Mesendoderm (in vitro differentiated cells): Measurements from ENCODE around the gene CSNK1D.

Source experiments
- DNase-seq: peaks from one replicate; pipeline ENCODE4 v3.0.0; 2013
- H2AK5ac ChIP-seq: 2 replicates; pipeline ENCODE4 v1.6.1; 2013; ENCODE audit warnings: low read length, inconsistent platforms
- H2BK120ac ChIP-seq: 2 replicates; pipeline ENCODE4 v1.6.1; 2013; ENCODE audit warnings: low read depth, mild to moderate bottlenecking, low read length, moderate library complexity, mixed read lengths
- H2BK15ac ChIP-seq: replicated peaks from 2 replicates; pipeline ENCODE4 v1.6.1; 2013; ENCODE audit warnings: low read depth, mild to moderate bottlenecking, moderate library complexity
- H2BK5ac ChIP-seq: 2 replicates; pipeline ENCODE4 v1.6.1; 2013; ENCODE audit warnings: low read length, inconsistent platforms
- H3K18ac ChIP-seq: 2 replicates; pipeline ENCODE4 v1.6.1; 2013; ENCODE audit warnings: mild to moderate bottlenecking, low read length, mixed read lengths
- H3K23ac ChIP-seq: one replicate; pipeline ENCODE4 v1.6.1; 2013; ENCODE audit warnings: low read length
- H3K27ac ChIP-seq: 2 replicates; pipeline ENCODE4 v1.5.1; 2013; ENCODE audit warnings: low read depth, mild to moderate bottlenecking, inconsistent platforms, low read length, moderate library complexity
- H3K27me3 ChIP-seq: 2 replicates; pipeline ENCODE4 v1.6.1; 2013; ENCODE audit warnings: low read length, control low read depth, mild to moderate bottlenecking, inconsistent platforms; ENCODE audit not compliant: insufficient read depth, poor library complexity
- H3K36me3 ChIP-seq: 2 replicates; pipeline ENCODE4 v1.6.1; 2013; ENCODE audit warnings: low read length, inconsistent platforms; ENCODE audit not compliant: control insufficient read depth, insufficient read depth
- H3K4ac ChIP-seq: one replicate; pipeline ENCODE4 v1.6.1; 2013; ENCODE audit warnings: low read depth, mild to moderate bottlenecking, low read length, moderate library complexity
- H3K4me1 ChIP-seq: 2 replicates; pipeline ENCODE4 v1.6.1; 2013; ENCODE audit warnings: low read depth, low read length, inconsistent platforms; ENCODE audit not compliant: control insufficient read depth
- H3K4me2 ChIP-seq: 2 replicates; pipeline ENCODE4 v1.6.1; 2013; ENCODE audit warnings: low read length
- H3K4me3 ChIP-seq: 2 replicates; pipeline ENCODE4 v1.5.1; 2013; ENCODE audit warnings: mild to moderate bottlenecking, low read length
- H3K56ac ChIP-seq: one replicate; pipeline ENCODE4 v1.6.1; 2013; ENCODE audit warnings: low read length
- H3K79me1 ChIP-seq: 2 replicates; pipeline ENCODE4 v1.6.1; 2013; ENCODE audit warnings: low read length, inconsistent platforms
- H3K79me2 ChIP-seq: 2 replicates; pipeline ENCODE4 v1.6.1; 2013; ENCODE audit warnings: mild to moderate bottlenecking, low read length; ENCODE audit not compliant: control insufficient read depth, insufficient read depth
- H3K9ac ChIP-seq: 2 replicates; pipeline ENCODE4 v1.6.1; 2013; ENCODE audit warnings: low read length, inconsistent platforms
- H4K5ac ChIP-seq: one replicate; pipeline ENCODE4 v1.6.1; 2013; ENCODE audit warnings: low read length
- H4K8ac ChIP-seq: one replicate; pipeline ENCODE4 v1.6.1; 2013; ENCODE audit warnings: low read depth, mild to moderate bottlenecking, control low read depth, low read length, moderate library complexity
- WGBS: extraction: QIAGEN DNeasy Blood & Tissue Kit; methylation state at CpG from one replicate; pipeline ENCODE4 v1.1.7; 2013; ENCODE audit warnings: low lambda C conversion rate, missing lambda C conversion rate; ENCODE audit not compliant: insufficient coverage; ENCODE audit errors: extremely low coverage; 5-methylcytosine and 5-hydroxymethylcytosine counted together

CSNK1D gene

GRCh38 chr17:82278308-82278707 lies 4.8 kb upstream of the CSNK1D start:
- no peaks in the 10 kb centered on the region for H3K36me3 ChIP-seq
- DNase-seq, result no peak
- no peak overlapping the region for H4K5ac ChIP-seq
- no peaks in the 10 kb centered on the region for H3K27me3 ChIP-seq
- H3K4me1 ChIP-seq, result peaks cover 3% of the 10 kb centered on the region
- no peak overlapping the region for H2BK120ac ChIP-seq
- no peak overlapping the region for H3K27ac ChIP-seq
- no peak overlapping the region for H3K56ac ChIP-seq
- H3K79me2 ChIP-seq, result no peaks in the 10 kb centered on the region
- no peak overlapping the region for H3K4me2 ChIP-seq
- H2BK15ac ChIP-seq, result no peak overlapping the region
- no peak overlapping the region for H3K4me3 ChIP-seq
- H4K8ac ChIP-seq, result no peak overlapping the region
- no peak overlapping the region for H2AK5ac ChIP-seq
- H3K23ac ChIP-seq, result no peak overlapping the region
- H3K9ac ChIP-seq, result no peak overlapping the region
- no peak overlapping the region for H3K18ac ChIP-seq
- no peak overlapping the region for H3K4ac ChIP-seq
- no peaks in the 10 kb centered on the region for H3K79me1 ChIP-seq
- no peak overlapping the region for H2BK5ac ChIP-seq
- no CpG with 5 or more reads among the region's 9 CpGs for WGBS

GRCh38 chr17:82277851-82278250 lies 4.4 kb upstream of the CSNK1D start:
- no peak overlapping the region for H3K4me3 ChIP-seq
- H2AK5ac ChIP-seq, result no peak overlapping the region
- H3K79me2 ChIP-seq, result no peaks in the 10 kb centered on the region
- H3K4me2 ChIP-seq, result no peak overlapping the region
- no peaks in the 10 kb centered on the region for H3K36me3 ChIP-seq
- H3K18ac ChIP-seq, result no peak overlapping the region
- no peak for DNase-seq
- H2BK5ac ChIP-seq, result no peak overlapping the region
- no peak overlapping the region for H4K8ac ChIP-seq
- no peaks in the 10 kb centered on the region for H3K27me3 ChIP-seq
- no peak overlapping the region for H3K27ac ChIP-seq
- H2BK15ac ChIP-seq, result no peak overlapping the region
- H3K56ac ChIP-seq, result no peak overlapping the region
- H2BK120ac ChIP-seq, result no peak overlapping the region
- no peak overlapping the region for H4K5ac ChIP-seq
- no peak overlapping the region for H3K9ac ChIP-seq
- H3K23ac ChIP-seq, result no peak overlapping the region
- H3K4ac ChIP-seq, result no peak overlapping the region
- no CpG with 5 or more reads among the region's 12 CpGs for WGBS
- H3K79me1 ChIP-seq, result no peaks in the 10 kb centered on the region
- peaks cover 3% of the 10 kb centered on the region for H3K4me1 ChIP-seq

GRCh38 chr17:82276938-82277337 lies 3.4 kb upstream of the CSNK1D start:
- Histone ChIP-seq H3K4me1 (peaks cover 3% of the 10 kb centered on the region), H2BK15ac (no peak overlapping the region), H3K36me3 (no peaks in the 10 kb centered on the region), H3K27me3 (no peaks in the 10 kb centered on the region), H3K23ac (no peak overlapping the region), H4K8ac (no peak overlapping the region), H3K27ac (no peak overlapping the region), H2AK5ac (no peak overlapping the region), H3K4me3 (no peak overlapping the region), H3K9ac (no peak overlapping the region), H3K4me2 (no peak overlapping the region), H3K79me2 (peaks cover 7% of the 10 kb centered on the region), H2BK5ac (no peak overlapping the region), H3K18ac (no peak overlapping the region), H2BK120ac (no peak overlapping the region), H3K4ac (no peak overlapping the region), H4K5ac (no peak overlapping the region), H3K79me1 (peaks cover 2% of the 10 kb centered on the region), H3K56ac (no peak overlapping the region)
- no peak for DNase-seq
- WGBS, result no CpG with 5 or more reads among the region's 5 CpGs

GRCh38 chr17:82275326-82275725 lies 1.8 kb upstream of the CSNK1D start:
- H2BK120ac ChIP-seq, result no peak overlapping the region
- WGBS, result no CpG with 5 or more reads among the region's 14 CpGs
- H4K8ac ChIP-seq, result no peak overlapping the region
- H3K4ac ChIP-seq, result no peak overlapping the region
- no peak overlapping the region for H3K18ac ChIP-seq
- no peak overlapping the region for H3K9ac ChIP-seq
- H3K4me2 ChIP-seq, result no peak overlapping the region
- peaks cover 6% of the 10 kb centered on the region for H3K79me1 ChIP-seq
- H3K36me3 ChIP-seq, result peaks cover 10% of the 10 kb centered on the region
- H3K4me1 ChIP-seq, result peaks cover 8% of the 10 kb centered on the region
- H2BK5ac ChIP-seq, result no peak overlapping the region
- no peak overlapping the region for H2AK5ac ChIP-seq
- H3K27me3 ChIP-seq, result no peaks in the 10 kb centered on the region
- no peak overlapping the region for H4K5ac ChIP-seq
- H3K79me2 ChIP-seq, result peaks cover 23% of the 10 kb centered on the region
- H3K27ac ChIP-seq, result no peak overlapping the region
- no peak overlapping the region for H3K23ac ChIP-seq
- no peak for DNase-seq
- H2BK15ac ChIP-seq, result no peak overlapping the region
- H3K4me3 ChIP-seq, result no peak overlapping the region
- H3K56ac ChIP-seq, result no peak overlapping the region

- peaks cover 33% of the 10 kb centered on the region for H3K79me2 ChIP-seq
- H3K23ac ChIP-seq, result no peak overlapping the region
- no peak overlapping the region for H4K5ac ChIP-seq
- peaks cover 6% of the 10 kb centered on the region for H3K79me1 ChIP-seq
- H3K4me2 ChIP-seq, result no peak overlapping the region
- peaks cover 8% of the 10 kb centered on the region for H3K4me1 ChIP-seq
- peak overlapping the region; percentile 80 for H3K9ac ChIP-seq
- no peak overlapping the region for H3K18ac ChIP-seq
- no peak overlapping the region for H3K27ac ChIP-seq
- H3K4me3 ChIP-seq, result no peak overlapping the region
- H4K8ac ChIP-seq, result no peak overlapping the region
- DNase-seq, result no peak
- no peak overlapping the region for H2BK120ac ChIP-seq
- no peak overlapping the region for H2AK5ac ChIP-seq
- H2BK15ac ChIP-seq, result no peak overlapping the region
- H3K56ac ChIP-seq, result peak overlapping the region; percentile 93
- H3K36me3 ChIP-seq, result peaks cover 10% of the 10 kb centered on the region
- WGBS, result no CpG with 5 or more reads among the region's 27 CpGs
- H3K4ac ChIP-seq, result no peak overlapping the region
- H2BK5ac ChIP-seq, result no peak overlapping the region
- H3K27me3 ChIP-seq, result no peaks in the 10 kb centered on the region
Observed at GRCh38 chr17:82274134-82275020, 877 bp upstream of the CSNK1D start.
